CD4-positive, alpha-beta T cell treated with Interleukin-17A for 4 hours (primary cell): ENCODE measurements around the gene IFNGR1.
"Not testable (repeated sequence)": the region's sequence is repeated elsewhere in the genome, so short reads cannot be mapped to it uniquely, and the experiment has no call there.

Experiments used
- DNase-seq: peaks from one replicate; pipeline ENCODE4 v3.0.0-alpha.2; 2020; ENCODE audit warnings: mixed read lengths

Gene IFNGR1

GRCh38 chr6:137210903-137211302 is 8.3 kb downstream of the IFNGR1 start:
- DNase-seq = no peak

DNA sequence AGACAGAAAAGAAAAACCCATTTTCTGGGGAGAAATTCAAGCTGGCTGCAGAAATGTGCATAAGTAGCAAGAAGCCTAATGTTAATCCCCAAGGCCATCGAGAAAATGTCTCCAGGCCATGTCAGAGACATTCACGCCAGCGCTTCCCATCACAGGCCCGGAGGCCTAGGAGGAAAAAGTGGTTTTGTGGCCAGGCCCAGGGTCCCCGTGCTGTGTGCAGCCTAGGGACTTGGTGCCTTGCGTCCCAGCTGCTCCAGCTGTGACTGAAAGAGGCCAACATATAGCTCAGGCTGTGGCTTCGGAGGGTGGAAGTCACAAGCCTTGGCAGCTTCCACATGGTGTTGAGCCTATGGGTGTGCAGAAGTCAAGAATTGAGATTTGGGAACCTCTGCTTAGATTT is 10.9 kb downstream of the IFNGR1 start:
- no peak for DNase-seq

- not testable (repeated sequence) for DNase-seq
Observed at GRCh38 chr6:137207457-137207856, 11.7 kb downstream of the IFNGR1 start.

DNA sequence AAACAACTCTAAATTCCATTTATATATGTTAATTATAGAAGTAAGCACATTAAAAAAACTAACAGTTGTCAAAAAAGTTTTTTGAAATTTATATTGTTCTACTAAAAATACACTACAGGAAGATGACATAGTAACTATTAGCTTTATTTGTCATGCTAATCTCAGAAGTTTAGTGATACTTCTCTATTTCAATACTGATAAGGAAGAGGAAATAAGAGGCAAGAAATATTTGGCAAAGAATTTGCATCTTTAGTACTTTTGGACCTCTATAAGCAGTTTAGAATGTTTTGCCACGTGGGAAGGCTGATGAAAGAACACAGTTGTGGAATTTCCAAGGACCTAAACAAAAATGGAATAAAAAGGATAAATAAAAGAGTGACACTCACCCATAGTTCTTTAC is 12.6 kb downstream of the IFNGR1 start:
- DNase-seq = no peak

- DNase-seq = no peak
Observed at GRCh38 chr6:137203256-137203655, 15.9 kb downstream of the IFNGR1 start.

DNA sequence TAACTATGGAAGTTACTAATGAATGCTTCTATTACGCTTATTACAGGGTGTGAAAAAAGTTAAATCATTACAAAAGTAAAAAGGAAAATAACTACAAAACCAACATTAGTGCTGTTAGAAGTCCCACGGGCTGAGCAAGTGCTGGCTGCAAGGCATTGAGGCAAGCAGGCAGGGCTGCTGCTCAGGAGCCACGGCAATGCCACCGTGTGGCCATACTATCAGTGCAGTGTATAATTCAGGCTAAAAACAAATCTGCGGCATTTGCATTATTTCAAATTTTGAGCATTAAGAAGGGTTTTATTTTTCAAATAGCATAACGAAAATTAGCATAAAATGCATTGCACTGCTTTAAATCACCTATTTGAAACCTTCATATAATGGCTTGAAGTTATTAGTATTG is 17.1 kb downstream of the IFNGR1 start:
- no peak for DNase-seq

GRCh38 chr6:137201006-137201405 is 18.2 kb downstream of the IFNGR1 start:
- no peak for DNase-seq

GRCh38 chr6:137200288-137200687 is 18.9 kb downstream of the IFNGR1 start:
- DNase-seq = no peak

DNA sequence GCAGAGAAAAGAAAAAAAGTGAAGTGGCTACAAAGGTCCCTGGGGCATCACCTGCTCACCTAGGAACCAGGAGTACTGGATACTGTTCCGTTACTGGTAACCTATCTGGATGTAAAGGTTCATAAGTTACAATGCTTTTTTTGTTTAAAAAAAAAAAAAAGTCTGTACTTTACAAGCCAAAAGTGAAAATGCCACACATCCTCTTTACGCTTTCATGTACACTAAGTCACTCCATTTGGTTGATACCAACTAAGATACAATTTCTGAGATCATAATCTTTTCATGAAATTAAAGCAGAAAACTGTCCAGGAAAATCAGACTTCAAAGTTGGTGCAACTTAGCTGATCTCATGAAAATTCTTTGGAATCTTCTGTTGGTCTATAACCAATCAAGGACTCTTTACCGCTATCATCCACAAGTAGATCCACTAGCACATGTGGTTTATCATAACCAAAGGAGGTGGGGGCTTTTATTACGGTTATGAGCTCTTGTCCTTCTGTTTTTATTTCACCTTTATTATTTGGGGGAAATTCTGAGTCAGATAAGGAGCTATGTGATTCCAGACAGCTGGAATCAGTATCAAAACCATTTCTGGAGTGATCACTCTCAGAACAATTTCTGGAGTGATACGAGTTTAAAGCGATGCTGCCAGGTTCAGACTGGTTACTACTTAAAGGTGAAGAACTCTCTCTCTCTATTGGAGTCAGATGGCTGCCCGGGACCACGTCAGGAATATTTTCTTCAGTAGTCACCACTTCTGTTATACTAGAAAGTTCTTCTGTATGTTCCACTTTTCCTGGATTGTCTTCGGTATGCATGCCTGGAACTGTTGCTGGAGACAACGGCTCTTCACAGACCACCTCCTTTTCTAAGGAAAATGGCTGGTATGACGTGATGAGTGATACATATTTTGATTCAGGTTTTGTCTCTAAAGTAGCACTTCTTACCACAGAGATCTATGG is 21.2 kb downstream of the IFNGR1 start:
- DNase-seq = no peak

- DNase-seq = no peak
Observed at GRCh38 chr6:137193256-137194070, 25.7 kb downstream of the IFNGR1 start.

DNA sequence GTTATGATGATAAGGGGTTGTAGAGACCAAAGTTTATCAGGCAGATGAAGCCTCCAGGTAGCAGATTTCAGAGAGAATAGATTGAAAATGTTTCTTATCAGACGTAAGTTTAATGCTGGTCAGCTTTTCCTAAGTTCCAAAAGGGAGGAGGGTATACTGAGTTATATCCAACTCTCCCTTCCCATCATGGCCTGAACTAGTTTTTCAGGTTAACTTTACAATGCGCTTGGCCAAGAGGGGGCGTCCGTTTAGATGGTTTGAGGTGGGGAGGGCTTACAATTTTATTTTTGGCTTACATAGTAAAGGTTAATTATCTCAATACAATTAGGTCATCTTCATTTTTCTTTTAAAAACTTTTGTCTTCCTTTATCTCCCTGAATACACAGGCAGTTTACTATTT is 26.4 kb downstream of the IFNGR1 start:
- no peak for DNase-seq

DNA sequence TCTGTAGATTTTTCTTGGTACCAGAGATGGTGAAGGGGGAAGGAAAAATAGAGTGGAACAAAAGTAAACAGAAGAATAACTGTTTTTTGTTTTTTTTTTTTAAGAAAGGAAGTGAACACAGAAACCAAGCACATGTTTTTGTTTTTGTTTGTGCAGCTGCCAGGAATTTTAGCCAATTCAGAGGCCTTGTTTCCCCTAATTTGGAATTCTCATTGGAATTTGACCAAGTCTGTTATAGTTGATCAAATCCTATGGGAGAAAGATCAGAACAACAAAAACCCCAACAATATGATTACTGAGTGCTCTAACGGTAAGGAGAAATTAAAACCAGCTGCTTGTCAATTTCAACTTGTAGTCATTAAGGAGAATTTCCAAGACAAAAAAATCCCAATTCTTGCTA is 27.5 kb downstream of the IFNGR1 start:
- DNase-seq = no peak

GRCh38 chr6:137191236-137191635 is 27.9 kb downstream of the IFNGR1 start:
- DNase-seq = no peak

- no peak for DNase-seq
Observed at GRCh38 chr6:137190583-137191094, 28.5 kb downstream of the IFNGR1 start.

DNA sequence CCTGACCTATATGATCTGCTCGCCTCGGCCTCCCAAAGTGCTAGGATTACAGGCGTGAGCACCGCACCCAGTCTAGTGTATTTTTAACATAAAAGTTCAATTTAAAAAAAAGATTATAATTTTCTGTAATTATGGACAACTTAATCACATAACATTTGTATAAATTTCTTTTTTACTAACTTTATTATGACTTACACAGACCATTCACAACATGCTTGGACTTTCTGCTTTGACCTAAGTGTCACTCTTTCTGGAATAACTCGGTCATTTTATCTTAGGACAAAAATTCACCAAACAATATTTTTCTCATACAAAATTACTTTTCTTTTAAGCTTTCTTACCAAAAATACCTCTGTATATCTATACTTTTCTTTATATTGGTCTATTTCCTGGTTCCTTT is 30.3 kb downstream of the IFNGR1 start:
- no peak for DNase-seq

DNA sequence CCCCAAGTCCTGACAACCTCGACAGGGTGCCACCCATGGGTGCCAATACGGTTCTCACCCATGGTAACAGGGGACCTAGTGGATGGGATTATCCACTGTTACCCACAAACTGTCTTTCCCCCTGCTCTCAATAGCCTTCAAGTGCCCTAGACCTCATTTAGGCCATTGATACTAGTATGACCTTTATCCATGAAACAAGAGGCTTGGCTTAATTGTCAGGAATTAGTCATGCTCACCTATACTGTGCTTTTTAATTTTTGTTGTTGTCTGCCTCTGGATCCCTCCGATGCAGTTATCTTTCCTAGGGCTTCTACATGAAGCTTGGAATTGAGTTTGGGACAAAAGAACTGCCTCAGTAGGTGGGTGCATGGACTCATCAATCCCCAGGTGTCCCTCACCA is 33.9 kb downstream of the IFNGR1 start:
- no peak for DNase-seq

DNA sequence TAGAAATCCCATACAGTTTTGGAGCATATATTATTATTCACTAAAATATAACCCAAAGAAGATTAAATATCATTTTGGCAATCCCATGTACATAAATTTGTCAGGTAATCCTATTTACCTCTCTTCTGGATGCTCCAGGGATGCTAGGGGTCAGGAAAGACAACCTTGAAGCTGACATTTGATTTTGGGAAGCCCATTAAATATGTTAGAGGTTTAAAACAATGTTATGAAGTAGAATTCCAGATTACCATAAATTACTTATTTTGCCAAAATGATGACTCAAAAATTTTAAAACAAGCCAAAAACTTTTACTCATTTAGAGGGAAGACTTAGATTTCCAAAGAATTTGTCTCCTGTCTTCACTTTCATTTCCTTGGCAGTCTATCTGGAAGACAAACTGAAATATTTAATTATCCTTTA is 36.5 kb downstream of the IFNGR1 start:
- DNase-seq = no peak

- DNase-seq = no peak
Observed at GRCh38 chr6:137181891-137182653, 37.1 kb downstream of the IFNGR1 start.

DNA sequence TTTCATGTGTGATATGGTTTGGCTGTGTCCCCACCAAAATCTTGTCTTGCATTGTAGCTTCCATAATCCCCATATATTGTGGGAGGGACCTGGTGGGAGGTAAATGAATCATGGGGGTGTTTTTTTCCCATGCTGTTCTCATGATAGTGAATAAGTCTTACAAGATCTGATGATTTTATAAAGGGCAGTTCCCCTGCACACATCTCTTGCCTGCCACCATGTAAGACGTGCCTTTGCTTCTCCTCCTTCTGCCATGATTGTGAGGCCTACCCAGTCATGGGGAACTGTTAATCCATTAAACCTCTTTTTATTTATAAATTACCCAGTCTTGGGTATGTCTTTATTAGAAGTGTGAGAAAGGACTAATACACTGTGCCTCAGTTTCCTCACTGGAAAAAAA is 41.6 kb downstream of the IFNGR1 start:
- no peak for DNase-seq

DNA sequence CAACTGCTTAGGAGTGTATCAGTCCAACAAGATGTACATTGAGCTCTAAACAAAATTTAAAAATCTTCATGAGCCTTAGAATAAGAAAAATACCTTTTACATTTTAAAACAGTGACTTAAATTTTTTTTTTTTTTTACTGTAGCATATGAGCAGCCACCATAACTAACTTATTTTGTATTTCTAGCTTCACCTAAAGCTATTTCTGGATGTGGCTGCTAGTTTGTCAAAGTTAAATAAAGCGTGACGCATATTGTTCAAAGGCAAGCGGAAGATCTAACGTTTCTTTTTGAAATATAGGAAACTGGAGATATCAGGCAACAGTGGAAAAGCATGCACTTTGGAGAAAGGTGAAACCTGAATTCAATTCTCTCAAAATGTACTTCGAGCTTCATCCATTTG is 42.5 kb downstream of the IFNGR1 start:
- DNase-seq = no peak

- DNase-seq = no peak
Observed at GRCh38 chr6:137175868-137176245, 43.3 kb downstream of the IFNGR1 start.

DNA sequence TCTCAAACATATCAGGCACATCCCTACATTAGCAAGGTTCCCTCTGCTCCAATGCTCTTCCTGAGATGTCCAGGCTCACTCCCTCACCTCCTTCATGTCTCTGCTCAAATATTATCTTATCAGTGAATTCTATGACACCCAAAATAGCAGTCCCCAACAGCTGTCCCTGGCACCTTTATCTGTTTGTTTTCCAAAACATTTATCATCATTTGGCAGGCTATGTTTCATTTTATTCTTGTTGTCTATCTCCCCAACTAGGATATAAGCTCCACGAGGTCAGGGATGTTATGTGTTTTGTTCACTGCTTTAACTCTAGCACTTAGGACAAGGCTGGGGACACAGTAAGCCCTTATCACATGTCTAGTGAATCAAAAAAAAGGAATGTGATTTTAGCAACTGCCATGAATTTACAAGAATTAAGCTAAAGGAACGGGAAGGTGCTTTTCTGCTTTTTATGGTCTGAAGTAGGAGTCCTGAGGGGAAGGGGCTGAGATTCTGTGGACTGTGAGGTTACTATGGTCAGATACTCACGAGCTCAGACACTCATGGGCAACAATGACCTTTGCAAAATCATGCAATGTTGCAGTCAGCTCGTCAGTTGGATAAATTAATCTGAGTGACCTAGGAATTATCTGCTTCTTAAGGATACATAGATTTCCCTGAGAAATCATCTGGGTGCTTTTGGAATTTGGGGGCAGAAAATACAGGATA is 43.9 kb downstream of the IFNGR1 start:
- DNase-seq = no peak
